ENCODE data around the gene ELMO1. TPM values are rescaled to one million over a fixed set of nuclear protein-coding genes. Genes with fewer than 3 reads are reported as not detected.
A peak's percentile ranks its signal among the peaks of the same experiment; 100 is the strongest.

Gene ELMO1
- total and polyA plus RNA-seq, 2 of the 13 experiments (the other 11 are each of a cell fraction or from before 2014, with no cell fraction given), result 0.11 to 0.17 TPM

- TF ChIP-seq CBX2 (IDR thresholded peaks at IDR 0.05; ENCODE audit: low read depth, low read length), result no peak
- no peak for TF ChIP-seq CBX2 (CRISPR knock-in tag; IDR thresholded peaks at IDR 0.05; ENCODE audit: low read depth)
- TF ChIP-seq ZNF317 (CRISPR knock-in tag; IDR thresholded peaks at IDR 0.05), result peak; percentile 36; the same call in 1 of the 2 replicates
- peak; percentile 73 for TF ChIP-seq ONECUT2 (CRISPR knock-in tag; IDR thresholded peaks at IDR 0.05)
- TF ChIP-seq ZNF788 (CRISPR knock-in tag; IDR thresholded peaks at IDR 0.05; ENCODE audit: borderline replicate concordance), result 0 out of 2 replicates have a peak, but pooled peaks have one; percentile 23
- no peak for TF ChIP-seq ZC3H13 (CRISPR knock-in tag; IDR thresholded peaks at IDR 0.05)
- TF ChIP-seq, protein P1, sequence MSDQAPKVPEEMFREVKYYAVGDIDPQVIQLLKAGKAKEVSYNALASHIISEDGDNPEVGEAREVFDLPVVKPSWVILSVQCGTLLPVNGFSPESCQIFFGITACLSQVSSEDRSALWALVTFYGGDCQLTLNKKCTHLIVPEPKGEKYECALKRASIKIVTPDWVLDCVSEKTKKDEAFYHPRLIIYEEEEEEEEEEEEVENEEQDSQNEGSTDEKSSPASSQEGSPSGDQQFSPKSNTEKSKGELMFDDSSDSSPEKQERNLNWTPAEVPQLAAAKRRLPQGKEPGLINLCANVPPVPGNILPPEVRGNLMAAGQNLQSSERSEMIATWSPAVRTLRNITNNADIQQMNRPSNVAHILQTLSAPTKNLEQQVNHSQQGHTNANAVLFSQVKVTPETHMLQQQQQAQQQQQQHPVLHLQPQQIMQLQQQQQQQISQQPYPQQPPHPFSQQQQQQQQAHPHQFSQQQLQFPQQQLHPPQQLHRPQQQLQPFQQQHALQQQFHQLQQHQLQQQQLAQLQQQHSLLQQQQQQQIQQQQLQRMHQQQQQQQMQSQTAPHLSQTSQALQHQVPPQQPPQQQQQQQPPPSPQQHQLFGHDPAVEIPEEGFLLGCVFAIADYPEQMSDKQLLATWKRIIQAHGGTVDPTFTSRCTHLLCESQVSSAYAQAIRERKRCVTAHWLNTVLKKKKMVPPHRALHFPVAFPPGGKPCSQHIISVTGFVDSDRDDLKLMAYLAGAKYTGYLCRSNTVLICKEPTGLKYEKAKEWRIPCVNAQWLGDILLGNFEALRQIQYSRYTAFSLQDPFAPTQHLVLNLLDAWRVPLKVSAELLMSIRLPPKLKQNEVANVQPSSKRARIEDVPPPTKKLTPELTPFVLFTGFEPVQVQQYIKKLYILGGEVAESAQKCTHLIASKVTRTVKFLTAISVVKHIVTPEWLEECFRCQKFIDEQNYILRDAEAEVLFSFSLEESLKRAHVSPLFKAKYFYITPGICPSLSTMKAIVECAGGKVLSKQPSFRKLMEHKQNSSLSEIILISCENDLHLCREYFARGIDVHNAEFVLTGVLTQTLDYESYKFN (CRISPR knock-in tag; conservative IDR thresholded peaks at IDR 0.05), result peak; percentile 97
- peak; percentile 81; the same call in 1 of the 2 replicates for TF ChIP-seq TFE3 (CRISPR knock-in tag; IDR thresholded peaks at IDR 0.05)
- peak; percentile 99 for TF ChIP-seq NR2F2 (IDR thresholded peaks at IDR 0.05; ENCODE audit: borderline replicate concordance, low read depth)
- peak; percentile 42; the same call in 1 of the 2 replicates for TF ChIP-seq CREB1 (IDR thresholded peaks at IDR 0.05)
- TF ChIP-seq CREB1 (CRISPR knock-in tag; IDR thresholded peaks at IDR 0.05), result peak; percentile 67
- no peak for TF ChIP-seq ZNF142 (CRISPR knock-in tag; IDR thresholded peaks at IDR 0.05)
- TF ChIP-seq, protein P2, sequence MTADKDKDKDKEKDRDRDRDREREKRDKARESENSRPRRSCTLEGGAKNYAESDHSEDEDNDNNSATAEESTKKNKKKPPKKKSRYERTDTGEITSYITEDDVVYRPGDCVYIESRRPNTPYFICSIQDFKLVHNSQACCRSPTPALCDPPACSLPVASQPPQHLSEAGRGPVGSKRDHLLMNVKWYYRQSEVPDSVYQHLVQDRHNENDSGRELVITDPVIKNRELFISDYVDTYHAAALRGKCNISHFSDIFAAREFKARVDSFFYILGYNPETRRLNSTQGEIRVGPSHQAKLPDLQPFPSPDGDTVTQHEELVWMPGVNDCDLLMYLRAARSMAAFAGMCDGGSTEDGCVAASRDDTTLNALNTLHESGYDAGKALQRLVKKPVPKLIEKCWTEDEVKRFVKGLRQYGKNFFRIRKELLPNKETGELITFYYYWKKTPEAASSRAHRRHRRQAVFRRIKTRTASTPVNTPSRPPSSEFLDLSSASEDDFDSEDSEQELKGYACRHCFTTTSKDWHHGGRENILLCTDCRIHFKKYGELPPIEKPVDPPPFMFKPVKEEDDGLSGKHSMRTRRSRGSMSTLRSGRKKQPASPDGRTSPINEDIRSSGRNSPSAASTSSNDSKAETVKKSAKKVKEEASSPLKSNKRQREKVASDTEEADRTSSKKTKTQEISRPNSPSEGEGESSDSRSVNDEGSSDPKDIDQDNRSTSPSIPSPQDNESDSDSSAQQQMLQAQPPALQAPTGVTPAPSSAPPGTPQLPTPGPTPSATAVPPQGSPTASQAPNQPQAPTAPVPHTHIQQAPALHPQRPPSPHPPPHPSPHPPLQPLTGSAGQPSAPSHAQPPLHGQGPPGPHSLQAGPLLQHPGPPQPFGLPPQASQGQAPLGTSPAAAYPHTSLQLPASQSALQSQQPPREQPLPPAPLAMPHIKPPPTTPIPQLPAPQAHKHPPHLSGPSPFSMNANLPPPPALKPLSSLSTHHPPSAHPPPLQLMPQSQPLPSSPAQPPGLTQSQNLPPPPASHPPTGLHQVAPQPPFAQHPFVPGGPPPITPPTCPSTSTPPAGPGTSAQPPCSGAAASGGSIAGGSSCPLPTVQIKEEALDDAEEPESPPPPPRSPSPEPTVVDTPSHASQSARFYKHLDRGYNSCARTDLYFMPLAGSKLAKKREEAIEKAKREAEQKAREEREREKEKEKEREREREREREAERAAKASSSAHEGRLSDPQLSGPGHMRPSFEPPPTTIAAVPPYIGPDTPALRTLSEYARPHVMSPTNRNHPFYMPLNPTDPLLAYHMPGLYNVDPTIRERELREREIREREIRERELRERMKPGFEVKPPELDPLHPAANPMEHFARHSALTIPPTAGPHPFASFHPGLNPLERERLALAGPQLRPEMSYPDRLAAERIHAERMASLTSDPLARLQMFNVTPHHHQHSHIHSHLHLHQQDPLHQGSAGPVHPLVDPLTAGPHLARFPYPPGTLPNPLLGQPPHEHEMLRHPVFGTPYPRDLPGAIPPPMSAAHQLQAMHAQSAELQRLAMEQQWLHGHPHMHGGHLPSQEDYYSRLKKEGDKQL (CRISPR knock-in tag; IDR thresholded peaks at IDR 0.05; ENCODE audit: low read depth), result peak; percentile 98
Measured at GRCh38 chr7:36971515-36972139, 477.0 kb downstream of the ELMO1 start (continued).

Measured in HepG2 (cell line).